Measurements from ENCODE around the gene LRRK1. TPM values are rescaled to one million over a fixed set of nuclear protein-coding genes. Genes with fewer than 3 reads are reported as not detected.

Gene LRRK1
- polyA plus RNA-seq, 1 of the 3 experiments (the other 2 are of a cell fraction), result 6.9 TPM

DNA sequence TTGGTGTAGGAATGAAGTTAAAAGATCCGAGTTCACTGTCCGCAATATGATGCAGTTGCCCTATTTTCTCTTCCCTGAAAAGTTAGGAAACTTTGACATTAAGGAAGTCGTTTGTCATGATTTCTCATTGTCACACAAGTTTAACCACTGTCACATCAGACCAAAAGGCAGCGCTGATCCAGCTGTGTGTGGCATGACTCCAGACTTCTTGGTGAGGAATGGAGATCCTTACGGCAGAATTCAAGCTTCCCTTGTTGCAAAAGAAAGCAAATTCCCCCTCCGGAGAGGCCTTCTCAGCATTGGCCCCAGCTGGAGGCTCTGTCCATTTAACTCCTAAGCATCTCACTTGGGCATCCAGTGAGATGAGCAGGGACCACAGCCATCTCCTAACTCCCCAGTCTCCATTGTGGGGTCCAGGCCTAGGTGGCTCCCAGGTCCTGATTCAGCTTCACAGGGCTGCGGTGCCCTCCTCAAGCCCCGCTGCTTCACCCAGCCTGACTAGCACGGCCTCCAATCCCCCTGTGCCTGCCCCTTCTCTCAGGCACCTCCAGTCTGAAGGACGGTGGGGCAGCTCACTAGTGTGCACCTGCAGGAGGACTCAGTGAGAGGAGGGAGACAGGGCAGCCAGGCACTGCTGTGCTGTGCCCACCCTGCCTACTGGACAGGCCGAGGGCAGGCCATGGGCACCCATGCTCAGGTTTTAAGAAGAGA lies 173.2 kb downstream of the LRRK1 start:
- Histone ChIP-seq H3K9me3 (no peaks in the 10 kb centered on the region), H3K4me2 (no peak overlapping the region), H3K9me2 (no peaks in the 10 kb centered on the region), H3K36me3 (replicated peaks in 1 of 2; ENCODE audit: control insufficient read depth in 1 of 2, insufficient read depth in 2 of 2, low read length in 1 of 2) (no peaks in the 10 kb centered on the region), H3F3A (replicated peaks; ENCODE audit: insufficient read depth) (no peaks in the 10 kb centered on the region), H2AFZ (ENCODE audit: low read depth) (no peak overlapping the region), H3K9ac (no peak overlapping the region), H3K79me2 (ENCODE audit: insufficient read depth) (no peaks in the 10 kb centered on the region), H4K20me1 (ENCODE audit: insufficient read depth) (no peaks in the 10 kb centered on the region), H3K27ac (ENCODE audit: low read depth in 2 of 2, low read length in 1 of 2) (no peak overlapping the region), H3K4me3 (ENCODE audit: low read depth in 2 of 2, low read length in 1 of 2) (no peak overlapping the region), H3K4me1 (ENCODE audit: control insufficient read depth in 1 of 2, insufficient read depth in 2 of 2, low read depth in 1 of 2, low read length in 1 of 2) (peaks cover 0 to 26% of the 10 kb centered on the region in 2 experiments; a peak in 1 of 4 replicates), H3K27me3 (ENCODE audit: insufficient read depth) (no peaks in the 10 kb centered on the region)
- CTCF ChIA-PET, result interaction anchor here (1.6 to 14.1 kb wide), 3 partner anchors 29 to 160 kb away, joined by 5 to 190 read pairs (median 8); partner anchors contain the start of gene CHSY1
- POLR2A ChIA-PET, result no interaction called here
- WGBS (ENCODE audit: low lambda C conversion rate), result 80% methylated on average over 10 of the region's 11 CpGs
- TF ChIP-seq GATA2 (CRISPR knock-in tag; IDR thresholded peaks at IDR 0.05) (no peak), POLR2AphosphoS5 (IDR thresholded peaks at IDR 0.05; ENCODE audit: low read depth, low read length) (no peak), GABPA (IDR thresholded peaks at IDR 0.05; ENCODE audit: low read depth) (no peak), NFIC (IDR thresholded peaks at IDR 0.05; ENCODE audit: borderline replicate concordance) (no peak), TEAD4 (IDR thresholded peaks at IDR 0.05; ENCODE audit: borderline replicate concordance, insufficient read depth) (no peak), FOXM1 (IDR thresholded peaks at IDR 0.05; ENCODE audit: low read depth) (no peak), CHD2 (IDR thresholded peaks at IDR 0.05; ENCODE audit: low read length, partially characterized antibody) (no peak), RCOR1 (IDR thresholded peaks at IDR 0.05; ENCODE audit: low read length) (no peak), ELF1 (IDR thresholded peaks at IDR 0.05) (no peak), USF1 (IDR thresholded peaks at IDR 0.05; ENCODE audit: borderline replicate concordance, low read depth) (no peak), USF2 (IDR thresholded peaks at IDR 0.05; ENCODE audit: borderline replicate concordance, low read depth, low read length) (no peak), SIN3A (IDR thresholded peaks at IDR 0.05; ENCODE audit: borderline replicate concordance, low read depth, low read length) (no peak), TCF12 (IDR thresholded peaks at IDR 0.05) (no peak), RAD21 (IDR thresholded peaks at IDR 0.05; ENCODE audit: low read length) (no peak), SMC3 (IDR thresholded peaks at IDR 0.05; ENCODE audit: low read depth, low read length) (no peak), FOXJ3 (CRISPR knock-in tag; IDR thresholded peaks at IDR 0.05) (no peak)
- TF ChIP-seq, protein P1, sequence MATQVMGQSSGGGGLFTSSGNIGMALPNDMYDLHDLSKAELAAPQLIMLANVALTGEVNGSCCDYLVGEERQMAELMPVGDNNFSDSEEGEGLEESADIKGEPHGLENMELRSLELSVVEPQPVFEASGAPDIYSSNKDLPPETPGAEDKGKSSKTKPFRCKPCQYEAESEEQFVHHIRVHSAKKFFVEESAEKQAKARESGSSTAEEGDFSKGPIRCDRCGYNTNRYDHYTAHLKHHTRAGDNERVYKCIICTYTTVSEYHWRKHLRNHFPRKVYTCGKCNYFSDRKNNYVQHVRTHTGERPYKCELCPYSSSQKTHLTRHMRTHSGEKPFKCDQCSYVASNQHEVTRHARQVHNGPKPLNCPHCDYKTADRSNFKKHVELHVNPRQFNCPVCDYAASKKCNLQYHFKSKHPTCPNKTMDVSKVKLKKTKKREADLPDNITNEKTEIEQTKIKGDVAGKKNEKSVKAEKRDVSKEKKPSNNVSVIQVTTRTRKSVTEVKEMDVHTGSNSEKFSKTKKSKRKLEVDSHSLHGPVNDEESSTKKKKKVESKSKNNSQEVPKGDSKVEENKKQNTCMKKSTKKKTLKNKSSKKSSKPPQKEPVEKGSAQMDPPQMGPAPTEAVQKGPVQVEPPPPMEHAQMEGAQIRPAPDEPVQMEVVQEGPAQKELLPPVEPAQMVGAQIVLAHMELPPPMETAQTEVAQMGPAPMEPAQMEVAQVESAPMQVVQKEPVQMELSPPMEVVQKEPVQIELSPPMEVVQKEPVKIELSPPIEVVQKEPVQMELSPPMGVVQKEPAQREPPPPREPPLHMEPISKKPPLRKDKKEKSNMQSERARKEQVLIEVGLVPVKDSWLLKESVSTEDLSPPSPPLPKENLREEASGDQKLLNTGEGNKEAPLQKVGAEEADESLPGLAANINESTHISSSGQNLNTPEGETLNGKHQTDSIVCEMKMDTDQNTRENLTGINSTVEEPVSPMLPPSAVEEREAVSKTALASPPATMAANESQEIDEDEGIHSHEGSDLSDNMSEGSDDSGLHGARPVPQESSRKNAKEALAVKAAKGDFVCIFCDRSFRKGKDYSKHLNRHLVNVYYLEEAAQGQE (IDR thresholded peaks at IDR 0.05; ENCODE audit: low read depth, low read length), result no peak
- TF ChIP-seq, protein P2, sequence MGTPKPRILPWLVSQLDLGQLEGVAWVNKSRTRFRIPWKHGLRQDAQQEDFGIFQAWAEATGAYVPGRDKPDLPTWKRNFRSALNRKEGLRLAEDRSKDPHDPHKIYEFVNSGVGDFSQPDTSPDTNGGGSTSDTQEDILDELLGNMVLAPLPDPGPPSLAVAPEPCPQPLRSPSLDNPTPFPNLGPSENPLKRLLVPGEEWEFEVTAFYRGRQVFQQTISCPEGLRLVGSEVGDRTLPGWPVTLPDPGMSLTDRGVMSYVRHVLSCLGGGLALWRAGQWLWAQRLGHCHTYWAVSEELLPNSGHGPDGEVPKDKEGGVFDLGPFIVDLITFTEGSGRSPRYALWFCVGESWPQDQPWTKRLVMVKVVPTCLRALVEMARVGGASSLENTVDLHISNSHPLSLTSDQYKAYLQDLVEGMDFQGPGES (IDR thresholded peaks at IDR 0.05; ENCODE audit: low read depth, low read length), result no peak
- TF ChIP-seq, protein P3, sequence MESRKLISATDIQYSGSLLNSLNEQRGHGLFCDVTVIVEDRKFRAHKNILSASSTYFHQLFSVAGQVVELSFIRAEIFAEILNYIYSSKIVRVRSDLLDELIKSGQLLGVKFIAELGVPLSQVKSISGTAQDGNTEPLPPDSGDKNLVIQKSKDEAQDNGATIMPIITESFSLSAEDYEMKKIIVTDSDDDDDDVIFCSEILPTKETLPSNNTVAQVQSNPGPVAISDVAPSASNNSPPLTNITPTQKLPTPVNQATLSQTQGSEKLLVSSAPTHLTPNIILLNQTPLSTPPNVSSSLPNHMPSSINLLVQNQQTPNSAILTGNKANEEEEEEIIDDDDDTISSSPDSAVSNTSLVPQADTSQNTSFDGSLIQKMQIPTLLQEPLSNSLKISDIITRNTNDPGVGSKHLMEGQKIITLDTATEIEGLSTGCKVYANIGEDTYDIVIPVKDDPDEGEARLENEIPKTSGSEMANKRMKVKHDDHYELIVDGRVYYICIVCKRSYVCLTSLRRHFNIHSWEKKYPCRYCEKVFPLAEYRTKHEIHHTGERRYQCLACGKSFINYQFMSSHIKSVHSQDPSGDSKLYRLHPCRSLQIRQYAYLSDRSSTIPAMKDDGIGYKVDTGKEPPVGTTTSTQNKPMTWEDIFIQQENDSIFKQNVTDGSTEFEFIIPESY (IDR thresholded peaks at IDR 0.05; ENCODE audit: borderline replicate concordance, low read depth), result no peak
- no peak for DNase-seq
